Measurements from ENCODE around the gene MID1.
A peak's percentile ranks its signal among the peaks of the same experiment; 100 is the strongest.

Gene MID1, protein sequence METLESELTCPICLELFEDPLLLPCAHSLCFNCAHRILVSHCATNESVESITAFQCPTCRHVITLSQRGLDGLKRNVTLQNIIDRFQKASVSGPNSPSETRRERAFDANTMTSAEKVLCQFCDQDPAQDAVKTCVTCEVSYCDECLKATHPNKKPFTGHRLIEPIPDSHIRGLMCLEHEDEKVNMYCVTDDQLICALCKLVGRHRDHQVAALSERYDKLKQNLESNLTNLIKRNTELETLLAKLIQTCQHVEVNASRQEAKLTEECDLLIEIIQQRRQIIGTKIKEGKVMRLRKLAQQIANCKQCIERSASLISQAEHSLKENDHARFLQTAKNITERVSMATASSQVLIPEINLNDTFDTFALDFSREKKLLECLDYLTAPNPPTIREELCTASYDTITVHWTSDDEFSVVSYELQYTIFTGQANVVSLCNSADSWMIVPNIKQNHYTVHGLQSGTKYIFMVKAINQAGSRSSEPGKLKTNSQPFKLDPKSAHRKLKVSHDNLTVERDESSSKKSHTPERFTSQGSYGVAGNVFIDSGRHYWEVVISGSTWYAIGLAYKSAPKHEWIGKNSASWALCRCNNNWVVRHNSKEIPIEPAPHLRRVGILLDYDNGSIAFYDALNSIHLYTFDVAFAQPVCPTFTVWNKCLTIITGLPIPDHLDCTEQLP

DNA sequence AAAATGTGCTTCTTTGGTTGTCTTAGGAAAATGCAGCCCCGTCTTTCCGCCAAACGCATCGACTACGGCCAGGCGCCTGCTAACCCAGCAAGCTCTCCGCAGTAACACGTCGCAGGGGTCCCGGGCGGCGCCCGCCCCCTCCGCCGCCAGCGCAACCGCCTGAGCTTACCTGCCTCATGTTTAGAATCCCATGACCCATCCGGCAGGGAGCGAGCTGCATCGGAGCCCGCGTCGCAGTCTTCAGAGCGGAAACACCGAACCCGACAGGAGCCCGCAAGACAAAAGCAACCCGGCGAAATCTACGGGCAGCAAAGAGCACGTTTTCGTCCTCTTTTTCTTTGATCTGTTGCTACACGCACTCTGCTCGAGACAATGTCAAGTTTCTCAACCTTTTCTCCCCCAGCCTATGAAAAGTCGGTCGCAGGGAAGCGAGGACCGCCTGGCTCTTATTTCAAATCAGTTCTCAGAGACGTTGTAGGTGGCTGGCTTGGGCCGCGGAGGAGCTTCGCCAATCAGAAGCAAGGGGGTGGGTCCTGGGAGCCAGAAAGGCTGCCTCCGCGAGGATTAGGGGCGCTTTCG is at the start of gene MID1:
Gene MID1 (minus strand): TSS at position 465 of the 579 bp plus-strand sequence. CDS start 53,038 bp downstream, outside the sequence.
- DNase-seq (ENCODE audit: low read depth), result no peak

DNA sequence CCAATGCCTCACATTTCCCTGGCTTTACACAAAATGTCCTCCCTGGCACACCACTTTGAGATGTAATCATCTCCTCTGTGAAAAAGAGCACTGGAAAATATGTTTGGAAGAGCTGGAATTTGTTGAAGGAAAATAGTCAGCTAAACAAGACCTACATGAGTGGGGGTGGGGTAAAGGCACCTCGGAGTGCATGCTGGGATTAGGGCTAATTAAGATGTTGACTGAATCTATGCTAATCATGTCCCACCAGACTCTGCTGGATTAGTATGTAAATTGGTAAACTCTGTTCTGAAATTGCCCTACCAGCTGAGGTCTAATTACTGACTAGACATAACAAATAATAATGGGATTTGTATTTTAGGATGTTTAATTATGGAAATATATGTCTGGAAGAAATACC is 46.8 kb upstream of the MID1 start:
- no peak for DNase-seq (ENCODE audit: low read depth)

GRCh38 chrX:10666102-10666501 is 45.7 kb upstream of the MID1 start:
- DNase-seq (ENCODE audit: low read depth), result no peak

DNA sequence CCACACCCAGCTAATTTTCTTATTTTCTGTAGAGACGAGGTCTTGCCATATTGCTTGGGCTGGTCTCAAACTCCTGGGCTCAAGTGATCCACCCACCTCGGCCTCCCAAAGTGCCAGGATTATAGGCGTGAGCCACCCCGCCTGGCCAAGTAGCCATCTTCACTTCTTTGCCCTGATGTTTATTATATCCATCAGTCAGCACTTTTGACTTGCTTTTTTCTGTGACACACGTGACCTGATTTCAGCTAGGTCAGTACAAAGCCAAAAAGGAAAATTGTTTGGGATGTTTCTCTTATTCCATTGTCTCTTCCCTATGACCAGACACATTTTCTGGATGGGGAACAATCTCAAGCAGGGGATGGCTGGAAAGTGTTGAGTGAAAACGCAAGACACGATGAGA is 45.3 kb upstream of the MID1 start:
- DNase-seq (ENCODE audit: low read depth), result no peak

GRCh38 chrX:10660171-10660570 is 39.8 kb upstream of the MID1 start:
- no peak for DNase-seq (ENCODE audit: low read depth)

DNA sequence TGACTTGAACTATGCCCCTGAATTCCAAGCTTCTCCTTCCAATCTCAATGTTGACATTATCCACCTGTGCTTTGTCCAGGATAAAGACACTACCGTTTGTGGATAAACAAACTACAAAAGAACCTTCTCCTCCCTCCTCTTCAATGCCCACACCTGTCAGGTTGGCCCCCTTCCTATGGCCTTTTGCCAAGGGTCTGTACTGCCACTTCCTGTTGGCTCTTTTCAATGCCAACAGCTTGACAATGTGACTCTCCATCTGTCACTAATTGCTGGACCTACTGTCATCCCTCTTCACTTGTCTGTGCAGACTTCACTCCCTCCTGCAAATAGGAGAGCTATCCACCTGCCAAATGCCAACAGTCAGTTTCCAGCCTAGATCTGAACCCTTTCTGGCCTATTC is 35.8 kb upstream of the MID1 start:
- no peak for DNase-seq (ENCODE audit: low read depth)

GRCh38 chrX:10654960-10655359 is 34.6 kb upstream of the MID1 start:
- no peak for DNase-seq (ENCODE audit: low read depth)

GRCh38 chrX:10653302-10653701 is 32.9 kb upstream of the MID1 start:
- no peak for DNase-seq (ENCODE audit: low read depth)

DNA sequence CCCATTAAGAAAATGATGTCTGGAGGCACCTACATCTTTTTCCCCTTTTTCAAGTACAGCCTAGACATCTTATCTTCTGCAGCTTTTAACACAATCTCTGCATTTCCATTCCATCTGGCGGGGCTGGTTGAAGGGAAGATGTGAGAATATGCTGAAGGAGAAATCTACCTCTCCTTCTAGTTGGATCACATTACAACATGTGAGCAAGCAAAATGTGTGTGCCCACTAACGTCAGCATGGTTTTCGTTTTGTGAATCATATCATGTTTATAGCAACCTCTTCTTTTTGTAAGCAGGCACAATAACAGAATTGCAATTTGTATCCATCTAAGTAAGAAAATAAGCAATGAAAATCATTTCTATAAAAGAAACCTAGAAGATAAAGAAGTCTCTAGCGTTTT is 28.9 kb upstream of the MID1 start:
- DNase-seq (ENCODE audit: low read depth), result no peak

- no peak for DNase-seq (ENCODE audit: low read depth)
Observed at GRCh38 chrX:10648614-10649013, 28.2 kb upstream of the MID1 start.

DNA sequence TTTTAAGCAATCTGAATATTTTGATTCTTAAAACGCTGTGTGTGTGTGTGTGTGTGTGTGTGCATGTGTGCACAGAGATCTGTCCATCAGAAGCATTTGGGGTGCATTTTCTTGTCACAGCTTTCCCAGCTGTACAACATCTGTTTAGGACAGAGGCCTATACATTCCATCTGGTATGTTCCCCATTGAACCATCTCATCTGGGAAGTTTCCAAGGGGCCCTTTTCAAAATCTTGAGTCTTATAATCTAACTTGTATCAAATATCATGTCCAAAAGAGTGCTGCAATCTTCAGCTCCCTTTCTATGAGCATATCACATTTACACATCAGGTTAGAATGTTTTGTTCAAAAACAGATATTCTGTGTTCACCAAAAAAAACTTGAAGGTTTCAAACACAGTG is 16.5 kb upstream of the MID1 start:
- DNase-seq (ENCODE audit: low read depth), result no peak

- DNase-seq (ENCODE audit: low read depth), result no peak
Observed at GRCh38 chrX:10636337-10636736, 16.0 kb upstream of the MID1 start.

DNA sequence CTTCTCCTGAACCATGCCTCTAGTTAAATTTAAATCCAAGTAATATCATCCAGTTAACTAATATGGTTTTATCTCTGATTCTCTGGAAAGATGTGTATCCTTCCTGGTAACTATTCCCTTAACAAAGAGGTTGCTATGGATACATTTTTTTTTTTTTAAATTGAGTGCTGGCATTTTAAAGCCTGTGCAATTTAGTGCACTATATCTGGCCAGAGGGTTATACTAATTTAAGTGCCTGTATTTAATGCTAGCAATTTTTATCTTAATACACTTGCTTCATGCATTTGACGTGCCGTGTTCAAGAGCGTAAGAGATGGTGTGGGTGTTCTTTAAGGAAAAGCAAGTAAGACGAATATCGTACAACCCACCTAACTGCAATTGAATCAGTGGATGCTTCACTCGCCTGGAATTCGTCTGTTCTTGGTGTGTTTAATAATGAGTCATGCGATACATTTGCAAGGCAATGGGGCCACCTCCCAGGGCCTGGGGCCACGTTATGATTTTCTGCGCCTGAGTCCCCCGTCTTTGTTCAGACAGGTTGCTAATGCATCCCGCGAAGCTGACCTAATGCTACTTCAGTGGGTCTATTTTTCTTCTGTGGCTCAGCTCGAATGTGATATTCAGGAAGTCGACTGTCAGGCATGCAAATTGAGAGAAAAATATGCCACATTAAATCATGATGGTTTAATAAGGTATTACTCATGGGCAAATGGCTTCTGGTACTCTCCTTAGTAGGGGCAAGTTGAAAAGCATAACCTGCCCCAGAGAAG is 14.2 kb upstream of the MID1 start:
- peak; percentile 66 for DNase-seq (ENCODE audit: low read depth)

GRCh38 chrX:10633722-10634121 is 13.3 kb upstream of the MID1 start:
- DNase-seq (ENCODE audit: low read depth), result no peak

- DNase-seq (ENCODE audit: low read depth), result no peak
Observed at GRCh38 chrX:10631416-10632145, 11.2 kb upstream of the MID1 start.

DNA sequence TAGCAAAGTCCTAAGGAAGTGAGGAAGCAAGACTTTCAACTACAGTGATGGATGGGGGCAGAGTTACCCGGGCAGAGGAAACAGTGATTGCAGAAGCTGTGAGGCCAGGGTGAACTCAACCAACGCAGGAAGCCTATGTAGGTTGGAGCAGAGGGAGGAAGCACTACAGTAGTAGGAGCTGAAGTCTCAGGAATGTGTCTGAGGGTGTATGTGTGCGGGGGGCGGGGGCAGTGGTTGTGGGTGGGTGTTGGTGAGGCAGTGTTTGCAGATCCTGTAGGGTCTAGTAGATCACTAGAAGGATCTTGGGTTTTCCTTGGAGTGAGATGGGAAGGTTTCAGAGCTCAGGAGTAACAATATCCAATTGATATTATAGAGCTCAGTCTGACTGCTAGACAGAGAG is 9.9 kb upstream of the MID1 start:
- no peak for DNase-seq (ENCODE audit: low read depth)

DNA sequence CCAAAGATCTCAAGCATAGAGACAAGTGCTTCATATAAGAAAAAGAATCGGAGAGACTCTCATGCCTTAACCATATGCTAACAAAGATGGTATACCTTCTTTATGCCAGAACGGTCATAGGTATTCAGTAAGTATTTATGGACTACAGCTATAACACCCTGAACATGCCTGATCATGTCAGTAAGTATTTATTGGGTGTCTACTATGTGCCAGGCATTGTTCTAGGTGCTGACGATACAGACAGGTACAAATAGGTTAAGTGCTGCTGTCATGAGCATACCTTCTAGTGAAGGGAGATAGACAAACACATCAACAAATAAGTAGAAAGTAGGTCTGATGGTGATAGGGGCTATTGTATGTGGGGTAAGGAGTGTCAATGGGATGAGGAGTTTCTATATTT is 9.5 kb upstream of the MID1 start:
- DNase-seq (ENCODE audit: low read depth), result no peak

GRCh38 chrX:10628906-10629305 is 8.5 kb upstream of the MID1 start:
- no peak for DNase-seq (ENCODE audit: low read depth)

DNA sequence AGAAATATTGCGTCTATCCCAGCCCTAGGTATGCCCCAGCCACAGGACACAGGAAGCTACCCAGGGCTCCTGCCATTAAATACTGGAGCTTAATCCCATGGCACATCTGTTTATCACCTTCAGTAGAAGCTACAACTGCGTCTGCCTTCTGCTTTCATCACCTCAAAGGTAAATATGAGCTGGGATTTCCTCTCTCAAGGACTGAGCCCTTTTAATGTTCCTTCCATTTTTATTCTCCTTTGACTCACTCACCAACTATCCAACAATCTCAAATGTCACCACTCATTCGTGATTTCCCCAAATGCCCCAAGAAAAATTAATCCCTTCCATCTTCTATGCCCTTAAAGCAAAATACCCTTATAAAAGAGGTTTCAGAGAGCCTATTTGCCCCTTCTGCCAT is 1.8 kb upstream of the MID1 start:
- DNase-seq (ENCODE audit: low read depth), result no peak

DNA sequence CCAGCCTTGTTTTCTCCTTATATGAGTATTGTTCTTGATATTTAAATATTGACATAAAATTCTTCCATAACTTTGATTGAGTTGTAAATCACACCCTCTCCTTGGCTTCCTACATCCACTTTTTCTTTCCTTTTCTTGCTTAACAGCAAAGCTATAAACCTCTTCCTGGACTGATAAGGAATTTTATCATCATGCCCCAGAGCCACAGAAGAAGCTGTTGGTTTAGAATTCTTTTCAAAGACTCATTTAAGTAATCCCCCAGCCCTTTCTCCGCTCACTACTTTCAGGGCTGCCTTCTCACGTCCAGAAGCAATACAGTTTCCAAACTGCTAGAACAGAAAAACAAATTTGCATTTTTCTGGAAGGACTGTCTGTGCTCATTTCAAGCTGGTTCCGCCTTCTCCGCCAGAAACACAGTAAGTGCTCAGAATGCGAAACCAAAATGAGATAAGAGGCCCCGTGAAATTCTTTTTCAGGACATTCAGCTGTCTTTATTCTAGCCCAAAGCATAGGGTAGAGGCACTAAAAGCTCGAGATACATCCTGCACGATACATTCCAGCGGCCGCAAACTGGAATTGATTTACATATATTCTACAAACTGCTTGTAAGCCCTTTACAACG is 849 bp downstream of the MID1 start:
- no peak for DNase-seq (ENCODE audit: low read depth)

- no peak for DNase-seq (ENCODE audit: low read depth)
Observed at GRCh38 chrX:10618961-10619360, 1.4 kb downstream of the MID1 start.

GRCh38 chrX:10617999-10618351 is 2.4 kb downstream of the MID1 start:
- no peak for DNase-seq (ENCODE audit: low read depth)

Data from HS-27A (cell line).